Panc1 (cell line): ENCODE measurements around the gene CRADD. TPM values are rescaled to one million over a fixed set of nuclear protein-coding genes. Genes with fewer than 3 reads are reported as not detected.

ENCODE experiments used
- ATAC-seq: fragments of 200-7000 bp; cut with Tn5 transposase; 2 replicates; pipeline ENCODE4 v1.9.1; 2020; ENCODE audit warnings: mild to moderate bottlenecking, moderate library complexity
- BruUV-seq: library from RNA; stranded (reverse); fragments of 400-500 nt; replicated peaks from 2 replicates; lab custom pipeline; 2021; lab: Mats Ljungman, UMichigan
- CTCF ChIA-PET: fragments of 300-600 bp; sonication (Branson Sonifier 250); formaldehyde crosslinking; loops from one replicate; lab custom pipeline; 2022; ENCODE audit warnings: antibody characterized with exemption; lab: Charles Lee
- POLR2A ChIA-PET: fragments of 300-600 bp; sonication (Branson Sonifier 250); formaldehyde crosslinking; loops from one replicate; lab custom pipeline; 2022; ENCODE audit warnings: antibody characterized with exemption; lab: Charles Lee
- DNase-seq: peaks from one replicate; pipeline ENCODE4 v3.0.0-alpha.2; 2010; ENCODE audit warnings: low read depth, low spot score
- H3K27ac ChIP-seq: 2 replicates; pipeline ENCODE4 v1.5.1; 2011; ENCODE audit warnings: mild to moderate bottlenecking, low read length, inconsistent platforms
- H3K27me3 ChIP-seq: fragments of 200-500 bp; sonication (Bioruptor generic); 2 replicates; pipeline ENCODE4 v1.6.0; 2014; ENCODE audit warnings: low read length, inconsistent platforms; ENCODE audit not compliant: control insufficient read depth, insufficient read depth
- H3K36me3 ChIP-seq: fragments of 200-500 bp; sonication (Bioruptor generic); 2 replicates; pipeline ENCODE4 v1.5.1; 2014; ENCODE audit warnings: inconsistent platforms, mild to moderate bottlenecking, low read length, moderate library complexity; ENCODE audit not compliant: control insufficient read depth, insufficient read depth
- H3K4me1 ChIP-seq: 2 replicates; pipeline ENCODE4 v1.5.1; 2011; ENCODE audit warnings: inconsistent platforms, mild to moderate bottlenecking, low read length, moderate library complexity; ENCODE audit not compliant: control insufficient read depth, insufficient read depth
- H3K4me3 ChIP-seq, 2 experiments: 2 replicates each; pipeline ENCODE4 v1.5.1; 2011 to 2012; ENCODE audit warnings: low read depth in 2 of 2, low read length in 2 of 2, mild to moderate bottlenecking in 2 of 2, inconsistent platforms in 1 of 2, moderate library complexity in 1 of 2
- H3K9me3 ChIP-seq: fragments of 200-500 bp; sonication (Bioruptor generic); 2 replicates; pipeline ENCODE4 v1.5.1; 2014; ENCODE audit warnings: low read depth, mild to moderate bottlenecking, inconsistent platforms, low read length, moderate library complexity; ENCODE audit not compliant: control insufficient read depth, insufficient read depth
- CTCF ChIP-seq: fragments of 450-650 bp; IDR thresholded peaks from 2 replicates; pipeline ENCODE4 v1.5.1; 2017; ENCODE audit warnings: mild to moderate bottlenecking
- POLR2AphosphoS5 ChIP-seq: IDR thresholded peaks from 2 replicates; pipeline ENCODE4 v1.6.1; 2012; ENCODE audit warnings: mild to moderate bottlenecking, low read depth, low read length, moderate library complexity
- REST ChIP-seq, 2 experiments: IDR thresholded peaks; 2 replicates each; pipeline ENCODE4 v1.6.1; 2011 to 2012; ENCODE audit warnings: low read depth in 2 of 2, control low read depth in 1 of 2, low read length in 1 of 2, mild to moderate bottlenecking in 1 of 2, moderate library complexity in 1 of 2; ENCODE audit not compliant: insufficient read depth in 1 of 2
- SIN3A ChIP-seq: IDR thresholded peaks from 2 replicates; pipeline ENCODE4 v1.6.1; 2012; ENCODE audit warnings: low read depth, mild to moderate bottlenecking, low read length, moderate library complexity, borderline replicate concordance; ENCODE audit not compliant: insufficient read depth
- TCF7L2 ChIP-seq: IDR thresholded peaks from 2 replicates; pipeline ENCODE4 v1.6.1; 2011; ENCODE audit warnings: mild to moderate bottlenecking, low read depth, low read length, inconsistent platforms
- in situ Hi-C: cut with HindIII; loops from 2 replicates; pipeline ENCODE4 v1.10.0; 2016; ENCODE audit warnings: low sequenced_read_pairs, low pct_unique_long_range_greater_than_20kb
- intact Hi-C: fragments of 100-400 bp; cut with micrococcal nuclease; formaldehyde crosslinking; loops from one replicate; pipeline ENCODE4 v1.10.0; 2022; ENCODE audit not compliant: unreplicated experiment
- total RNA-seq: library from RNA; stranded (reverse); gene quantifications from one replicate; pipeline ENCODE4 v1.2.1, GENCODE V29; 2021; ENCODE audit not compliant: unreplicated experiment

CRADD gene
- total RNA-seq, 1 experiment from 2014 or later = 7.0 TPM

- H3K9me3 ChIP-seq = no peaks in the 10 kb centered on the region
- H3K27me3 ChIP-seq = no peaks in the 10 kb centered on the region
- peak overlapping the region; percentile 4 to 23; a peak in 2 of 4 replicates for H3K4me3 ChIP-seq
- ATAC-seq = no peak
- no peak for DNase-seq
- POLR2A ChIA-PET = interaction anchor here (0.8 kb wide), 1 partner anchor 171 kb away, joined by 3 read pairs; no protein-coding TSS in a partner anchor
- in situ Hi-C loops = no loop called here
- no peak for TF ChIP-seq REST (IDR thresholded peaks at IDR 0.05; ENCODE audit: insufficient read depth in 1 of 2, low read depth in 2 of 2, low read length in 1 of 2)
- TF ChIP-seq POLR2AphosphoS5 = no peak
- no peak for TF ChIP-seq SIN3A
- no peak for TF ChIP-seq TCF7L2
- TF ChIP-seq CTCF = no peak
- H3K27ac ChIP-seq = peak overlapping the region; percentile 93
- BruUV-seq = no TSS peak
- CTCF ChIA-PET = interaction anchor here (1.1 to 1.3 kb wide), 2 partner anchors 167 to 238 kb away, joined by 3 to 6 read pairs; no protein-coding TSS in a partner anchor
- H3K4me1 ChIP-seq = peaks cover 11% of the 10 kb centered on the region
- intact Hi-C loops = loop anchor here (5.0 kb wide), 2 partner anchors 173 to 238 kb away; no protein-coding TSS in a partner anchor
- no peaks in the 10 kb centered on the region for H3K36me3 ChIP-seq
These were observed 63.6 kb downstream of the CRADD start for GRCh38 chr12:93740751-93741150.

- peak; percentile 71 for ATAC-seq
- POLR2A ChIA-PET = no interaction called here
- Histone ChIP-seq H3K27me3 (no peaks in the 10 kb centered on the region), H3K4me3 (peak overlapping the region; percentile 73 to 74), H3K27ac (peak overlapping the region; percentile 93), H3K36me3 (no peaks in the 10 kb centered on the region), H3K9me3 (no peaks in the 10 kb centered on the region), H3K4me1 (peaks cover 11% of the 10 kb centered on the region)
- TF ChIP-seq CTCF = no peak
- no peak for TF ChIP-seq POLR2AphosphoS5
- TF ChIP-seq REST (IDR thresholded peaks at IDR 0.05; ENCODE audit: insufficient read depth in 1 of 2, low read depth in 2 of 2, low read length in 1 of 2) = no peak
- TF ChIP-seq TCF7L2 = no peak
- TF ChIP-seq SIN3A = no peak
- DNase-seq = no peak
- CTCF ChIA-PET = interaction anchor here (0.6 to 1.3 kb wide), 4 partner anchors 29 to 713 kb away, joined by 3 read pairs; no protein-coding TSS in a partner anchor
- in situ Hi-C loops (no loop called here), intact Hi-C loops (loop anchor here (5.0 kb wide), 2 partner anchors 174 to 239 kb away; no protein-coding TSS in a partner anchor)
- BruUV-seq = no TSS peak
These were observed 64.5 kb downstream of the CRADD start for GRCh38 chr12:93741659-93742109.
